Measurements from ENCODE around the gene FMOD.

DNA sequence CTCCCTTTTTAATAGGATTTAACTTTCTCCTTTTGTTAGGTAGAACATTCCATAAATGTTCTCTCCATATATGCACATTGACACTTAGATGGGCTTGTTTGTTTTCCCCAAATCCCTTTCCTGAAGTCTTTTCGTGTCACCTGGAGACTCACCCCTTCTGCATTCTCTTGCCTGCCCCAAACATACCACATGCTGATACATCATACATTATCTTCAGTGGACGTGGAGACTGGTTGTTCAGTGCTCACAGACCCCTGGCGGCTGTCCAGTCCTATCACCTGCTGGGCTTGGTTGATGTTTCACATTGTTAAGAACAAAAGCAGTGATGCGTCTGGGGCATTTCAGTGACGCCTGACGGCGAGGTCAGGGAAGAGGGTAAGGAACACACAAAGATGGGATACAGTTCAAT, 22.2 kb downstream of the FMOD start:
- TF ChIP-seq, protein P1, sequence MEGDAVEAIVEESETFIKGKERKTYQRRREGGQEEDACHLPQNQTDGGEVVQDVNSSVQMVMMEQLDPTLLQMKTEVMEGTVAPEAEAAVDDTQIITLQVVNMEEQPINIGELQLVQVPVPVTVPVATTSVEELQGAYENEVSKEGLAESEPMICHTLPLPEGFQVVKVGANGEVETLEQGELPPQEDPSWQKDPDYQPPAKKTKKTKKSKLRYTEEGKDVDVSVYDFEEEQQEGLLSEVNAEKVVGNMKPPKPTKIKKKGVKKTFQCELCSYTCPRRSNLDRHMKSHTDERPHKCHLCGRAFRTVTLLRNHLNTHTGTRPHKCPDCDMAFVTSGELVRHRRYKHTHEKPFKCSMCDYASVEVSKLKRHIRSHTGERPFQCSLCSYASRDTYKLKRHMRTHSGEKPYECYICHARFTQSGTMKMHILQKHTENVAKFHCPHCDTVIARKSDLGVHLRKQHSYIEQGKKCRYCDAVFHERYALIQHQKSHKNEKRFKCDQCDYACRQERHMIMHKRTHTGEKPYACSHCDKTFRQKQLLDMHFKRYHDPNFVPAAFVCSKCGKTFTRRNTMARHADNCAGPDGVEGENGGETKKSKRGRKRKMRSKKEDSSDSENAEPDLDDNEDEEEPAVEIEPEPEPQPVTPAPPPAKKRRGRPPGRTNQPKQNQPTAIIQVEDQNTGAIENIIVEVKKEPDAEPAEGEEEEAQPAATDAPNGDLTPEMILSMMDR (conservative IDR thresholded peaks at IDR 0.05; ENCODE audit: low read depth, low read length), result no peak
- no peak for TF ChIP-seq EZH2 (IDR thresholded peaks at IDR 0.05; ENCODE audit: low read length, unreplicated experiment)
